Esophagus squamous epithelium (tissue), 4 donors: ENCODE measurements around the gene POLR2C.

ENCODE experiments used
- POLR2A ChIP-seq, 4 donors: fragments of 450-650 bp; IDR thresholded peaks; one replicate each; pipeline ENCODE4 v1.6.1; 2017; ENCODE audit warnings: antibody characterized with exemption in 4 of 4, mild to moderate bottlenecking in 4 of 4, moderate library complexity in 3 of 4
- TF ChIP-seq, protein P1 (sequence below), 6 experiments: fragments of 450-650 bp in 4 of 6; fragments of 200-600 bp in 2 of 6; sonication (generic) in 2 of 6; IDR thresholded peaks; one replicate each; pipeline ENCODE4 v1.5.1; 2016 to 2019; ENCODE audit warnings: antibody characterized with exemption in 6 of 6, mild to moderate bottlenecking in 4 of 6, moderate library complexity in 4 of 6

DNA sequence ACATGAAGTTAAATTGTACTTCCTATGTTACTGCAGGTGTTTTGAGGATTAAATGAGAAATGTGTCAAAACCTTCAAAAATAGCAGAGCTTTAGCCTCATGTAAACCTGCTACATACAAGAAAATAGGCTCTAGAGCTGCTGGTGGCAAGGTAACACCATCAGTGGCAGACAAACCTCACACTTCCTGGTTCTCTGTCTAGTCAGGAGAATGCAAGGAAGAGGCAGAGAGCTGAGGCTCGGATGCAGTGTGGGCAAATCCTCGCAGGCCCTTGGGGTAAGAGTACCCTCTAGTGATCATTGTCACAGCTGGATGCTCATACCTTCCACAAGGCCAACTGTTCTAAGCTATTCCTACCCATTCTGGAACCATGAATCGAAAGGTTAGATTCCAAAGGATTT is 29.5 kb upstream of the POLR2C start:
- TF ChIP-seq, protein P1, sequence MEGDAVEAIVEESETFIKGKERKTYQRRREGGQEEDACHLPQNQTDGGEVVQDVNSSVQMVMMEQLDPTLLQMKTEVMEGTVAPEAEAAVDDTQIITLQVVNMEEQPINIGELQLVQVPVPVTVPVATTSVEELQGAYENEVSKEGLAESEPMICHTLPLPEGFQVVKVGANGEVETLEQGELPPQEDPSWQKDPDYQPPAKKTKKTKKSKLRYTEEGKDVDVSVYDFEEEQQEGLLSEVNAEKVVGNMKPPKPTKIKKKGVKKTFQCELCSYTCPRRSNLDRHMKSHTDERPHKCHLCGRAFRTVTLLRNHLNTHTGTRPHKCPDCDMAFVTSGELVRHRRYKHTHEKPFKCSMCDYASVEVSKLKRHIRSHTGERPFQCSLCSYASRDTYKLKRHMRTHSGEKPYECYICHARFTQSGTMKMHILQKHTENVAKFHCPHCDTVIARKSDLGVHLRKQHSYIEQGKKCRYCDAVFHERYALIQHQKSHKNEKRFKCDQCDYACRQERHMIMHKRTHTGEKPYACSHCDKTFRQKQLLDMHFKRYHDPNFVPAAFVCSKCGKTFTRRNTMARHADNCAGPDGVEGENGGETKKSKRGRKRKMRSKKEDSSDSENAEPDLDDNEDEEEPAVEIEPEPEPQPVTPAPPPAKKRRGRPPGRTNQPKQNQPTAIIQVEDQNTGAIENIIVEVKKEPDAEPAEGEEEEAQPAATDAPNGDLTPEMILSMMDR (IDR thresholded peaks at IDR 0.05), result no peak
- no peak for TF ChIP-seq POLR2A (IDR thresholded peaks at IDR 0.05)
